PC-9 (cell line): ENCODE data around the gene HSPG2. TPM values are rescaled to one million over a fixed set of nuclear protein-coding genes. Genes with fewer than 3 reads are reported as not detected.
A peak's percentile ranks its signal among the peaks of the same experiment; 100 is the strongest.

Source experiments
- BruUV-seq: library from RNA; stranded (reverse); fragments of 400-500 nt; replicated peaks from 2 replicates; lab custom pipeline; 2021; lab: Mats Ljungman, UMichigan
- CTCF ChIA-PET: fragments of 300-600 bp; sonication (Branson Sonifier 250); formaldehyde crosslinking; loops from one replicate; lab custom pipeline; 2022; ENCODE audit warnings: antibody characterized with exemption; lab: Charles Lee
- POLR2A ChIA-PET: fragments of 300-600 bp; sonication (Branson Sonifier 250); formaldehyde crosslinking; loops from one replicate; lab custom pipeline; 2022; ENCODE audit warnings: antibody characterized with exemption; ENCODE audit not compliant: unreplicated experiment; lab: Charles Lee
- DNase-seq, 2 experiments: peaks; one replicate each; pipeline versions ENCODE4 v3.0.0 to v3.0.0-alpha.2; 2015 to 2022; ENCODE audit warnings: mixed read lengths in 1 of 2
- H2AFZ ChIP-seq: fragments of 200-600 bp; sonication (generic); 2 replicates; pipeline ENCODE4 v1.8.1; 2017; ENCODE audit warnings: antibody characterized with exemption
- H3F3A ChIP-seq: fragments of 200-600 bp; sonication (generic); 2 replicates; pipeline ENCODE4 v1.8.1; 2017; ENCODE audit warnings: antibody characterized with exemption, mild to moderate bottlenecking, low read depth; ENCODE audit not compliant: insufficient read depth
- H3K27ac ChIP-seq: fragments of 200-600 bp; sonication (generic); 2 replicates; pipeline ENCODE4 v1.6.1; 2016; ENCODE audit warnings: mixed run types
- H3K27me3 ChIP-seq: fragments of 200-600 bp; sonication (generic); 2 replicates; pipeline ENCODE4 v1.6.1; 2016; ENCODE audit warnings: low read depth, mixed run types; ENCODE audit not compliant: insufficient read depth
- H3K36me3 ChIP-seq: fragments of 200-600 bp; sonication (generic); 2 replicates; pipeline ENCODE4 v1.6.1; 2016; ENCODE audit warnings: low read depth, mixed run types
- H3K4me1 ChIP-seq: fragments of 200-600 bp; sonication (generic); replicated peaks from 2 replicates; pipeline ENCODE4 v1.6.1; 2016; ENCODE audit warnings: mixed run types; ENCODE audit not compliant: insufficient read depth
- H3K4me2 ChIP-seq: fragments of 200-600 bp; sonication (generic); 2 replicates; pipeline ENCODE4 v1.6.1; 2017; ENCODE audit warnings: mixed run types
- H3K4me3 ChIP-seq: fragments of 200-600 bp; sonication (generic); 2 replicates; pipeline ENCODE4 v1.6.1; 2016; ENCODE audit warnings: mixed run types
- H3K79me2 ChIP-seq: fragments of 200-600 bp; sonication (generic); 2 replicates; pipeline ENCODE4 v1.6.1; 2017; ENCODE audit warnings: low read depth, mixed run types
- H3K9me2 ChIP-seq: fragments of 200-600 bp; sonication (generic); 2 replicates; pipeline ENCODE4 v1.8.1; 2017; ENCODE audit warnings: mild to moderate bottlenecking; ENCODE audit not compliant: insufficient read depth
- H3K9me3 ChIP-seq: fragments of 200-600 bp; sonication (generic); 2 replicates; pipeline ENCODE4 v1.8.1; 2016; ENCODE audit warnings: low read depth; ENCODE audit not compliant: insufficient read depth
- H4K20me1 ChIP-seq: fragments of 200-600 bp; sonication (generic); 2 replicates; pipeline ENCODE4 v1.8.1; 2017; ENCODE audit not compliant: insufficient read depth
- CTCF ChIP-seq: fragments of 200-600 bp; sonication (generic); conservative IDR thresholded peaks from 2 replicates; pipeline ENCODE4 v1.6.1; 2017; ENCODE audit warnings: mixed run types, antibody characterized with exemption, mild to moderate bottlenecking, moderate library complexity
- EZH2 ChIP-seq: fragments of 200-600 bp; sonication (generic); IDR thresholded peaks from 2 replicates; pipeline ENCODE4 v1.8.0; 2017; ENCODE audit warnings: antibody characterized with exemption, low read depth
- intact Hi-C: fragments of 100-400 bp; cut with micrococcal nuclease; formaldehyde crosslinking; loops from one replicate; pipeline ENCODE4 v1.10.0; 2022; ENCODE audit not compliant: unreplicated experiment
- total RNA-seq: library from RNA; stranded (reverse); gene quantifications from 2 replicates; pipeline ENCODE4 v1.2.3, GENCODE V29; 2021

Gene HSPG2
- total RNA-seq, 1 experiment from 2014 or later: 126 TPM

- Histone ChIP-seq H3K27me3 (no peaks in the 10 kb centered on the region), H3K4me1 (peaks cover 35% of the 10 kb centered on the region), H3K9me2 (no peaks in the 10 kb centered on the region), H4K20me1 (no peaks in the 10 kb centered on the region), H3K36me3 (no peaks in the 10 kb centered on the region), H2AFZ (no peak overlapping the region), H3K27ac (no peak overlapping the region), H3K4me2 (no peak overlapping the region), H3F3A (peaks cover 19% of the 10 kb centered on the region), H3K9me3 (no peaks in the 10 kb centered on the region), H3K79me2 (no peaks in the 10 kb centered on the region), H3K4me3 (no peak overlapping the region)
- ChIA-PET POLR2A (no interaction called here), CTCF (no interaction called here)
- DNase-seq: no peak
- no peak for TF ChIP-seq EZH2
- no peak for TF ChIP-seq CTCF
- BruUV-seq: TSS peak; percentile 13
- intact Hi-C loops: no loop called here
Observed at GRCh38 chr1:21867451-21867996, 69.6 kb downstream of the HSPG2 start.

- Histone ChIP-seq H3F3A (peaks cover 19% of the 10 kb centered on the region), H3K4me1 (peaks cover 35% of the 10 kb centered on the region), H3K4me3 (no peak overlapping the region), H2AFZ (no peak overlapping the region), H3K9me3 (no peaks in the 10 kb centered on the region), H3K79me2 (no peaks in the 10 kb centered on the region), H3K27ac (no peak overlapping the region), H3K9me2 (no peaks in the 10 kb centered on the region), H3K4me2 (no peak overlapping the region), H3K27me3 (no peaks in the 10 kb centered on the region), H4K20me1 (no peaks in the 10 kb centered on the region), H3K36me3 (no peaks in the 10 kb centered on the region)
- ChIA-PET POLR2A (no interaction called here), CTCF (no interaction called here)
- TF ChIP-seq CTCF: no peak
- no peak for TF ChIP-seq EZH2
- DNase-seq: peak in 1 of 2 experiments; percentile 58
- no TSS peak for BruUV-seq
- intact Hi-C loops: no loop called here
Observed at GRCh38 chr1:21866707-21867043, 70.4 kb downstream of the HSPG2 start.

- TF ChIP-seq CTCF: no peak
- TF ChIP-seq EZH2: no peak
- Histone ChIP-seq H4K20me1 (no peaks in the 10 kb centered on the region), H3K4me3 (no peak overlapping the region), H3K4me2 (no peak overlapping the region), H3F3A (peaks cover 18% of the 10 kb centered on the region), H3K36me3 (no peaks in the 10 kb centered on the region), H3K9me3 (no peaks in the 10 kb centered on the region), H2AFZ (no peak overlapping the region), H3K27me3 (no peaks in the 10 kb centered on the region), H3K9me2 (no peaks in the 10 kb centered on the region), H3K4me1 (peaks cover 31% of the 10 kb centered on the region), H3K27ac (no peak overlapping the region), H3K79me2 (no peaks in the 10 kb centered on the region)
- CTCF ChIA-PET: interaction anchor here (0.7 kb wide), 1 partner anchor 107 kb away, joined by 4 read pairs; no protein-coding TSS in a partner anchor
- no peak for DNase-seq
- intact Hi-C loops: no loop called here
- no TSS peak for BruUV-seq
- POLR2A ChIA-PET: no interaction called here
Observed at GRCh38 chr1:21865943-21866706, 71.0 kb downstream of the HSPG2 start.
